Peyer's patch (tissue), 4 donors: ENCODE results near the gene ACADSB. TPM values are rescaled to one million over a fixed set of nuclear protein-coding genes. Genes with fewer than 3 reads are reported as not detected.

Experiments
- DNase-seq, 3 donors: peaks; one replicate each; pipeline ENCODE4 v3.0.0-alpha.2; 2017 to 2019
- H3K27ac ChIP-seq, 4 donors: fragments of 200-600 bp; sonication (generic); one replicate each; pipeline ENCODE4 v1.5.1; 2016 to 2019
- H3K27me3 ChIP-seq, 2 donors: fragments of 200-600 bp; sonication (generic); one replicate each; pipeline ENCODE4 v1.5.1; 2019
- H3K36me3 ChIP-seq, 3 donors: fragments of 200-600 bp; sonication (generic); one replicate each; pipeline ENCODE4 v1.5.1; 2016 to 2019
- H3K4me1 ChIP-seq, 4 donors: fragments of 200-600 bp; sonication (generic); one replicate each; pipeline ENCODE4 v1.5.1; 2016 to 2019
- H3K4me3 ChIP-seq, 4 donors: fragments of 200-600 bp; sonication (generic); 1 replicate in 3 of 4; 2 replicates in 1 of 4; pipeline ENCODE4 v1.5.1; 2016 to 2019; ENCODE audit warnings: mild to moderate bottlenecking in 1 of 4
- H3K9me3 ChIP-seq, 4 donors: fragments of 200-600 bp; sonication (generic); one replicate each; pipeline ENCODE4 v1.5.1; 2016 to 2019; ENCODE audit warnings: mild to moderate bottlenecking in 1 of 4
- CTCF ChIP-seq, 6 experiments: fragments of 450-650 bp in 4 of 6; fragments of 200-600 bp in 2 of 6; sonication (generic) in 1 of 6; IDR thresholded peaks; one replicate each; pipeline ENCODE4 v1.5.1; 2017 to 2019; ENCODE audit warnings: antibody characterized with exemption in 6 of 6, mild to moderate bottlenecking in 3 of 6, moderate library complexity in 1 of 6
- POLR2A ChIP-seq, 2 donors: fragments of 450-650 bp; IDR thresholded peaks; one replicate each; pipeline ENCODE4 v1.5.1; 2017; ENCODE audit warnings: antibody characterized with exemption in 2 of 2, mild to moderate bottlenecking in 2 of 2, moderate library complexity in 2 of 2
- total RNA-seq, 4 donors: library from RNA; depleted of rRNA; stranded (reverse); fragments of >200 nt; gene quantifications; one replicate each; pipeline ENCODE4 v1.1.0, GENCODE V29; 2016

Gene ACADSB
- total RNA-seq, 4 donors from 2014 or later, result 9.1 to 14.2 (median 10.2) TPM

GRCh38 chr10:123087786-123088185 is 79.0 kb downstream of the ACADSB start:
- no peak overlapping the region for H3K27ac ChIP-seq
- H3K27me3 ChIP-seq, result no peaks in the 10 kb centered on the region
- no peaks in the 10 kb centered on the region for H3K36me3 ChIP-seq
- TF ChIP-seq CTCF (IDR thresholded peaks at IDR 0.05) (no peak), POLR2A (IDR thresholded peaks at IDR 0.05) (no peak)
- H3K4me3 ChIP-seq, result no peak overlapping the region
- H3K9me3 ChIP-seq, result no peaks in the 10 kb centered on the region
- H3K4me1 ChIP-seq, result no peaks in the 10 kb centered on the region
- no peak for DNase-seq

- H3K4me1 ChIP-seq, result no peaks in the 10 kb centered on the region
- no peaks in the 10 kb centered on the region for H3K36me3 ChIP-seq
- no peaks in the 10 kb centered on the region for H3K9me3 ChIP-seq
- DNase-seq, result no peak
- H3K27me3 ChIP-seq, result no peaks in the 10 kb centered on the region
- H3K4me3 ChIP-seq, result no peak overlapping the region
- no peak overlapping the region for H3K27ac ChIP-seq
- TF ChIP-seq CTCF (IDR thresholded peaks at IDR 0.05) (no peak), POLR2A (IDR thresholded peaks at IDR 0.05) (no peak)
These were observed 84.0 kb downstream of the ACADSB start for GRCh38 chr10:123092635-123093414.

GRCh38 chr10:123093489-123093888 is 84.7 kb downstream of the ACADSB start:
- no peak overlapping the region for H3K4me3 ChIP-seq
- TF ChIP-seq CTCF (IDR thresholded peaks at IDR 0.05) (no peak), POLR2A (IDR thresholded peaks at IDR 0.05) (no peak)
- no peak for DNase-seq
- H3K9me3 ChIP-seq, result no peaks in the 10 kb centered on the region
- H3K36me3 ChIP-seq, result no peaks in the 10 kb centered on the region
- H3K27ac ChIP-seq, result no peak overlapping the region
- no peaks in the 10 kb centered on the region for H3K4me1 ChIP-seq
- no peaks in the 10 kb centered on the region for H3K27me3 ChIP-seq

- H3K9me3 ChIP-seq, result no peaks in the 10 kb centered on the region
- no peak overlapping the region for H3K4me3 ChIP-seq
- no peak overlapping the region for H3K27ac ChIP-seq
- no peaks in the 10 kb centered on the region for H3K36me3 ChIP-seq
- H3K27me3 ChIP-seq, result no peaks in the 10 kb centered on the region
- H3K4me1 ChIP-seq, result no peaks in the 10 kb centered on the region
- TF ChIP-seq POLR2A (IDR thresholded peaks at IDR 0.05), result no peak
- no peak for TF ChIP-seq CTCF (IDR thresholded peaks at IDR 0.05)
- DNase-seq, result no peak
These were observed 87.6 kb downstream of the ACADSB start for GRCh38 chr10:123096452-123096851.

GRCh38 chr10:123097039-123097438 is 88.2 kb downstream of the ACADSB start:
- DNase-seq, result no peak
- H3K27ac ChIP-seq, result no peak overlapping the region
- no peaks in the 10 kb centered on the region for H3K36me3 ChIP-seq
- no peaks in the 10 kb centered on the region for H3K27me3 ChIP-seq
- no peak for TF ChIP-seq POLR2A (IDR thresholded peaks at IDR 0.05)
- no peak for TF ChIP-seq CTCF (IDR thresholded peaks at IDR 0.05)
- H3K4me3 ChIP-seq, result no peak overlapping the region
- no peaks in the 10 kb centered on the region for H3K4me1 ChIP-seq
- no peaks in the 10 kb centered on the region for H3K9me3 ChIP-seq
